LNCaP clone FGC (cell line): ENCODE data around the gene TSC22D1.

Experiments
- DNase-seq: peaks from one replicate; pipeline ENCODE4 v3.0.0-alpha.2; 2011; ENCODE audit warnings: low read depth
- H3K4me3 ChIP-seq: 2 replicates; pipeline ENCODE4 v1.5.1; 2011; ENCODE audit warnings: mild to moderate bottlenecking, low read depth, low read length, control low read depth
- CTCF ChIP-seq: IDR thresholded peaks from 2 replicates; pipeline ENCODE4 v1.5.1; 2012; ENCODE audit warnings: mild to moderate bottlenecking; ENCODE audit not compliant: control insufficient read depth, insufficient read depth; ENCODE audit errors: extremely low read depth

Gene TSC22D1

GRCh38 chr13:44425041-44425814 lies 150.9 kb downstream of the TSC22D1 start:
- no peak overlapping the region for H3K4me3 ChIP-seq
- TF ChIP-seq CTCF, result no peak
- no peak for DNase-seq

- TF ChIP-seq CTCF, result no peak
- DNase-seq, result no peak
- H3K4me3 ChIP-seq, result no peak overlapping the region
These were observed 152.3 kb downstream of the TSC22D1 start for GRCh38 chr13:44423824-44424223.

- DNase-seq, result no peak
- no peak for TF ChIP-seq CTCF
- no peak overlapping the region for H3K4me3 ChIP-seq
These were observed 153.1 kb downstream of the TSC22D1 start for GRCh38 chr13:44422755-44423643.

- TF ChIP-seq CTCF, result no peak
These were observed 154.1 kb downstream of the TSC22D1 start for GRCh38 chr13:44421853-44422525.

GRCh38 chr13:44420376-44421220 lies 155.5 kb downstream of the TSC22D1 start:
- DNase-seq, result no peak
- no peak overlapping the region for H3K4me3 ChIP-seq
- no peak for TF ChIP-seq CTCF

More at GRCh38 chr13:44421853-44422525, 154.1 kb downstream of the TSC22D1 start:
- no peak overlapping the region for H3K4me3 ChIP-seq
- no peak for DNase-seq

- no peak overlapping the region for H3K4me3 ChIP-seq
- TF ChIP-seq CTCF, result no peak
- DNase-seq, result no peak
These were observed 158.3 kb downstream of the TSC22D1 start for GRCh38 chr13:44417876-44418275.
